Ascending aorta (tissue), 2 donors: ENCODE measurements around the gene MPLKIP. TPM values are rescaled to one million over a fixed set of nuclear protein-coding genes. Genes with fewer than 3 reads are reported as not detected.
A peak's percentile ranks its signal among the peaks of the same experiment; 100 is the strongest.
"Not testable (repeated sequence)": the region's sequence is repeated elsewhere in the genome, so short reads cannot be mapped to it uniquely, and the experiment has no call there.

Source experiments
- DNase-seq, 2 donors: peaks; one replicate each; pipeline ENCODE4 v3.0.0-alpha.2; 2019; ENCODE audit warnings: low spot score in 2 of 2
- H3K27ac ChIP-seq, 2 donors: fragments of 200-600 bp; sonication (generic); one replicate each; pipeline ENCODE4 v1.5.1; 2016 to 2017; ENCODE audit warnings: mild to moderate bottlenecking in 1 of 2
- H3K27me3 ChIP-seq: fragments of 200-600 bp; sonication (generic); one replicate; pipeline ENCODE4 v1.5.1; 2017
- H3K36me3 ChIP-seq, 2 donors: fragments of 200-600 bp; sonication (generic); one replicate each; pipeline ENCODE4 v1.5.1; 2016
- H3K4me1 ChIP-seq, 2 donors: fragments of 200-600 bp; sonication (generic); one replicate each; pipeline ENCODE4 v1.5.1; 2016 to 2017; ENCODE audit warnings: mild to moderate bottlenecking in 1 of 2
- H3K4me3 ChIP-seq, 2 donors: fragments of 200-600 bp; sonication (generic); one replicate each; pipeline ENCODE4 v1.5.1; 2016 to 2017; ENCODE audit warnings: mild to moderate bottlenecking in 1 of 2
- H3K9me3 ChIP-seq, 2 donors: fragments of 200-600 bp; sonication (generic); one replicate each; pipeline ENCODE4 v1.5.1; 2016
- intact Hi-C: fragments of 100-400 bp; cut with DNase I; formaldehyde crosslinking; loops from one replicate; pipeline ENCODE4 v1.15.1; 2023
- total RNA-seq: library from RNA; depleted of rRNA; stranded (reverse); fragments of >200 nt; gene quantifications from one replicate; pipeline ENCODE4 v1.1.0, GENCODE V29; 2016
- TF ChIP-seq, protein P1 (sequence below), 3 experiments: fragments of 200-600 bp in 2 of 3; fragments of 450-650 bp in 1 of 3; sonication (generic) in 2 of 3; IDR thresholded peaks; one replicate each; pipeline ENCODE4 v1.5.1; 2016 to 2019; ENCODE audit warnings: antibody characterized with exemption in 3 of 3, mild to moderate bottlenecking in 1 of 3, moderate library complexity in 1 of 3

Gene MPLKIP
- 55.5 TPM for total RNA-seq

GRCh38 chr7:40134428-40135316 is at the start of gene MPLKIP, which contains the start of gene SUGCT:
Gene MPLKIP, minus strand, starts transcription at chr7:40134622. Its CDS starts 55 bp downstream, at chr7:40134567.
Gene SUGCT, plus strand, starts transcription at chr7:40135005.
- Histone ChIP-seq H3K9me3 (no peaks in the 10 kb centered on the region), H3K27ac (peak within 1 kb of the TSS; percentile 87 to 90), H3K36me3 (no peaks in the 10 kb centered on the region), H3K27me3 (no peaks in the 10 kb centered on the region), H3K4me1 (peaks cover 0 to 19% of the 10 kb centered on the region in 2 donors), H3K4me3 (peak within 1 kb of the TSS; percentile 70 to 89)
- intact Hi-C loops = loop anchor here (1.0 to 5.0 kb wide), 2 partner anchors 185 to 512 kb away; partner anchors contain the start of gene RALA
- DNase-seq = peak; percentile 30 to 90
- TF ChIP-seq, protein P1, sequence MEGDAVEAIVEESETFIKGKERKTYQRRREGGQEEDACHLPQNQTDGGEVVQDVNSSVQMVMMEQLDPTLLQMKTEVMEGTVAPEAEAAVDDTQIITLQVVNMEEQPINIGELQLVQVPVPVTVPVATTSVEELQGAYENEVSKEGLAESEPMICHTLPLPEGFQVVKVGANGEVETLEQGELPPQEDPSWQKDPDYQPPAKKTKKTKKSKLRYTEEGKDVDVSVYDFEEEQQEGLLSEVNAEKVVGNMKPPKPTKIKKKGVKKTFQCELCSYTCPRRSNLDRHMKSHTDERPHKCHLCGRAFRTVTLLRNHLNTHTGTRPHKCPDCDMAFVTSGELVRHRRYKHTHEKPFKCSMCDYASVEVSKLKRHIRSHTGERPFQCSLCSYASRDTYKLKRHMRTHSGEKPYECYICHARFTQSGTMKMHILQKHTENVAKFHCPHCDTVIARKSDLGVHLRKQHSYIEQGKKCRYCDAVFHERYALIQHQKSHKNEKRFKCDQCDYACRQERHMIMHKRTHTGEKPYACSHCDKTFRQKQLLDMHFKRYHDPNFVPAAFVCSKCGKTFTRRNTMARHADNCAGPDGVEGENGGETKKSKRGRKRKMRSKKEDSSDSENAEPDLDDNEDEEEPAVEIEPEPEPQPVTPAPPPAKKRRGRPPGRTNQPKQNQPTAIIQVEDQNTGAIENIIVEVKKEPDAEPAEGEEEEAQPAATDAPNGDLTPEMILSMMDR (IDR thresholded peaks at IDR 0.05) = peak; percentile 87 to 99 (median 97)

GRCh38 chr7:40182452-40182851 is 48.0 kb upstream of the MPLKIP start:
- TF ChIP-seq, protein P1 (IDR thresholded peaks at IDR 0.05) = no peak
- DNase-seq = no peak
- intact Hi-C loops = no loop called here
- no peak overlapping the region for H3K27ac ChIP-seq
- H3K9me3 ChIP-seq = no peaks in the 10 kb centered on the region
- H3K4me1 ChIP-seq = no peaks in the 10 kb centered on the region
- no peaks in the 10 kb centered on the region for H3K27me3 ChIP-seq
- H3K4me3 ChIP-seq = no peak overlapping the region
- peaks cover 0 to 3% of the 10 kb centered on the region in 2 donors for H3K36me3 ChIP-seq

GRCh38 chr7:40177071-40177470 is 42.6 kb upstream of the MPLKIP start:
- Histone ChIP-seq H3K4me1 (no peaks in the 10 kb centered on the region), H3K9me3 (no peaks in the 10 kb centered on the region), H3K36me3 (no peaks in the 10 kb centered on the region), H3K27me3 (no peaks in the 10 kb centered on the region), H3K27ac (no peak overlapping the region), H3K4me3 (no peak overlapping the region)
- intact Hi-C loops = no loop called here
- TF ChIP-seq, protein P1 (IDR thresholded peaks at IDR 0.05) = no peak
- DNase-seq = no peak

DNA sequence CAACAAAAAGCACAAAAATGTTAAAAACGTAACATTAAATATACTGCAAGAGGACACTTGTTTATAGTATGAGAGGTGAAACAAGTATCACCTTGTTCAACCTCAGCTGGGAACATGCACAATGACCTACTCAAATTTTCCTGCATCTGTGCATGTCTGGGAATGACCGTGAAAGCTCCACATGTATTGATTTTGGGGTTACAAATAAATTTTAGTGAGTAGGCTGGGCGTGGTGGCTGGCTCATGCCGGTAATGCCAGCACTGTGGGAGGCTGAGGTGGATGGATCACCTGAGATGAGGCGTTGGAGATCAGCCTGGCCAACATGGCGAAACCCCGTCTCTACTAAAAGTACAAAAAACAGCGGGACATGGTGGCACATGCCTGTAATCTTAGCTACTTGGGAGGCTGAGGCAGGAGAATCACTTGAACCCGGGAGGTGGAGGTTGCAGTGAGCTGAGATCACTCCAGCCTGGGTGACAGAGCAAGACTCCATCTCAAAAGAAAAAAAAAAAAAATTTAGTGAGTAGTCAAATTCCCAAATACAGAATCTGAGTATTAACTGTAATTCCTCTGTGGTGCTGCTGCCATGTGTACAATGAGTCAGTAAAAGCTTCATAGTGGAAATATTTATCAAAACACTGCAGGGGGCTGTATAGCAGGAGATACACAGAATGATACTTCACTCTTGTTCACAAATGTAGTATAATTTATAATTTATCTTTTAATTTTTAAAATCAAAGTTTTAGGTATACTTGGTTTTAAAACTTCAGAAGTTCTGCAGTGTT is 41.5 kb upstream of the MPLKIP start:
- H3K27me3 ChIP-seq = no peaks in the 10 kb centered on the region
- H3K27ac ChIP-seq = no peak overlapping the region
- H3K4me1 ChIP-seq = no peaks in the 10 kb centered on the region
- no peak for DNase-seq
- H3K4me3 ChIP-seq = no peak overlapping the region
- H3K9me3 ChIP-seq = no peaks in the 10 kb centered on the region
- intact Hi-C loops = no loop called here
- no peaks in the 10 kb centered on the region for H3K36me3 ChIP-seq
- TF ChIP-seq, protein P1 (IDR thresholded peaks at IDR 0.05) = no peak

GRCh38 chr7:40175256-40175655 is 40.8 kb upstream of the MPLKIP start:
- H3K27ac ChIP-seq, H3K27me3 ChIP-seq, DNase-seq, H3K36me3 ChIP-seq, H3K9me3 ChIP-seq, H3K4me3 ChIP-seq, H3K4me1 ChIP-seq, intact Hi-C loops: not testable (repeated sequence)

DNA sequence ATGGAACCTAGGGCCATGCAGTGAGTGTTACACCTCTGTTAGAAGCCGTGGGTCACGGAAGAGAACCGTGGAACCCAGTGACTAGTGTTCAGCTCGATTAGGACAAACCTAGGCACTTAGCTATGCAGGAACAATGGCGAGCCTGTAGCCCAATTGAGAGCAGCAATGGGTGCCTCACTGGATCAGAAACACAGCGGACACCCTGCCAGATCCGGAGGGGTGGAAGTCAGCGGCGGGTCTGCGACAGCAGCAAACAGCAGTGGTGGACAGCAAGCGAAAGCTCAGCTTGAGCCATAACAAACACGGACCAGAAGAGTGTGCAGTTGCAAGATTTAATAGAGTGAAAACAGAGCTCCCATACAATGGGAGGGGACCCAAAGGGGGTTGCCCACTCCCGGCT is 38.7 kb upstream of the MPLKIP start:
- H3K27me3 ChIP-seq, DNase-seq, H3K4me1 ChIP-seq, intact Hi-C loops, H3K36me3 ChIP-seq, H3K4me3 ChIP-seq, H3K27ac ChIP-seq, H3K9me3 ChIP-seq: not testable (repeated sequence)

DNA sequence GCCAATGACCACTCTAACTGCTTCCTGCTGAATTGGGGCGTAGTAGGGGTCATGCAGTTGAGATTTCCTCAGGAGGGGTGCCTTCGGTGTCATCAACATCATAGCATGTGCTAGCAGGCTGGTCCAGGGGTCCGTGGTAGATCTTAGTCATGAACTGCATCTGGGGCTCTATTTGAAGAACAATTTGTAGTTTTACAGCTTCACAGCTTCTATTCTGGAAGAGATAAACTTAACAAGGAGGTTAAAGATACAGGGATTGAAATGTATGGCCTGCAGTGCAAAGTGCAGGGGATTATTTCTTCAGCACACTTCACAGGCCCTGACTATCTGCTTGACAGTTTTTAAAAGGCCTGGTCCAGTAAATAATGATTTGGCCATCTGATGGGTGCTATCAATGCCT is 33.8 kb upstream of the MPLKIP start:
- H3K27me3 ChIP-seq, H3K36me3 ChIP-seq, H3K4me3 ChIP-seq, intact Hi-C loops, H3K9me3 ChIP-seq, H3K27ac ChIP-seq, DNase-seq, H3K4me1 ChIP-seq: not testable (repeated sequence)
